MM.1S (cell line): Measurements from ENCODE around the gene ALPG.

Experiments
- DNase-seq: peaks from one replicate; pipeline ENCODE4 v3.0.0-alpha.2; 2015
- H2AFZ ChIP-seq: fragments of 300-600 bp; sonication (generic); 2 replicates; pipeline ENCODE4 v1.6.0; 2016; ENCODE audit warnings: antibody characterized with exemption, low read length
- H3F3A ChIP-seq: fragments of 300-600 bp; sonication (generic); 2 replicates; pipeline ENCODE4 v1.6.1; 2016; ENCODE audit warnings: mild to moderate bottlenecking, antibody characterized with exemption, low read length, moderate library complexity, mixed read lengths; ENCODE audit not compliant: insufficient read depth
- H3K27ac ChIP-seq: fragments of 300-600 bp; sonication (generic); 2 replicates; pipeline ENCODE4 v1.5.1; 2016; ENCODE audit warnings: mild to moderate bottlenecking, low read length
- H3K27me3 ChIP-seq: fragments of 300-600 bp; sonication (generic); replicated peaks from 2 replicates; pipeline ENCODE4 v1.6.0; 2016; ENCODE audit warnings: low read length; ENCODE audit not compliant: insufficient read depth
- H3K36me3 ChIP-seq: fragments of 300-600 bp; sonication (generic); replicated peaks from 2 replicates; pipeline ENCODE4 v1.6.1; 2016; ENCODE audit warnings: mild to moderate bottlenecking, low read length, mixed read lengths; ENCODE audit not compliant: insufficient read depth
- H3K4me1 ChIP-seq: fragments of 300-600 bp; sonication (generic); 2 replicates; pipeline ENCODE4 v1.6.1; 2016; ENCODE audit warnings: low read length, mixed read lengths
- H3K4me2 ChIP-seq: fragments of 300-600 bp; sonication (generic); 2 replicates; pipeline ENCODE4 v1.6.0; 2016; ENCODE audit warnings: low read depth, low read length
- H3K4me3 ChIP-seq: fragments of 300-600 bp; sonication (generic); 2 replicates; pipeline ENCODE4 v1.5.1; 2016; ENCODE audit warnings: low read length, mixed read lengths
- H3K79me2 ChIP-seq: fragments of 300-600 bp; sonication (generic); 2 replicates; pipeline ENCODE4 v1.6.1; 2016; ENCODE audit warnings: mixed run types, low read length, mixed read lengths
- H3K9ac ChIP-seq: fragments of 300-600 bp; sonication (generic); 2 replicates; pipeline ENCODE4 v1.6.1; 2016; ENCODE audit warnings: low read length, mixed read lengths
- H3K9me2 ChIP-seq: fragments of 300-600 bp; sonication (generic); replicated peaks from 2 replicates; pipeline ENCODE4 v1.6.1; 2016; ENCODE audit warnings: mild to moderate bottlenecking, low read length, mixed read lengths; ENCODE audit not compliant: insufficient read depth
- H3K9me3 ChIP-seq: fragments of 300-600 bp; sonication (generic); replicated peaks from 2 replicates; pipeline ENCODE4 v1.6.1; 2016; ENCODE audit warnings: mild to moderate bottlenecking, low read length, mixed read lengths; ENCODE audit not compliant: insufficient read depth
- H4K20me1 ChIP-seq: fragments of 300-600 bp; sonication (generic); 2 replicates; pipeline ENCODE4 v1.6.1; 2016; ENCODE audit warnings: mild to moderate bottlenecking, low read length, moderate library complexity, mixed read lengths; ENCODE audit not compliant: insufficient read depth
- CTCF ChIP-seq: fragments of 300-600 bp; sonication (generic); IDR thresholded peaks from 2 replicates; pipeline ENCODE4 v1.5.1; 2016; ENCODE audit warnings: antibody characterized with exemption, low read length, mixed read lengths
- EZH2 ChIP-seq: fragments of 300-600 bp; sonication (generic); optimal IDR thresholded peaks from 2 replicates; pipeline ENCODE3; 2017; ENCODE audit warnings: low read depth, mild to moderate bottlenecking, antibody characterized with exemption, low read length, mixed read lengths
- EZH2phosphoT487 ChIP-seq: fragments of 300-600 bp; sonication (generic); IDR thresholded peaks from 2 replicates; pipeline ENCODE4 v1.6.1; 2018; ENCODE audit warnings: antibody characterized with exemption, low read length

The ALPG gene

GRCh38 chr2:232376260-232376659 is 30.4 kb upstream of the ALPG start:
- Histone ChIP-seq H3K36me3 (no peaks in the 10 kb centered on the region), H3F3A (no peaks in the 10 kb centered on the region), H3K4me2 (no peak overlapping the region), H3K9me2 (no peaks in the 10 kb centered on the region), H4K20me1 (no peaks in the 10 kb centered on the region), H2AFZ (no peak overlapping the region), H3K79me2 (no peaks in the 10 kb centered on the region), H3K4me3 (no peak overlapping the region), H3K9ac (no peak overlapping the region), H3K27ac (no peak overlapping the region), H3K27me3 (no peaks in the 10 kb centered on the region), H3K9me3 (no peaks in the 10 kb centered on the region), H3K4me1 (no peaks in the 10 kb centered on the region)
- no peak for DNase-seq
- no peak for TF ChIP-seq EZH2
- TF ChIP-seq CTCF: no peak
- no peak for TF ChIP-seq EZH2phosphoT487

- Histone ChIP-seq H3K27me3 (no peaks in the 10 kb centered on the region), H3K4me2 (no peak overlapping the region), H3K4me1 (no peaks in the 10 kb centered on the region), H4K20me1 (no peaks in the 10 kb centered on the region), H3K27ac (no peak overlapping the region), H3K36me3 (no peaks in the 10 kb centered on the region), H3F3A (no peaks in the 10 kb centered on the region), H2AFZ (no peak overlapping the region), H3K79me2 (no peaks in the 10 kb centered on the region), H3K9ac (no peak overlapping the region), H3K9me3 (no peaks in the 10 kb centered on the region), H3K9me2 (no peaks in the 10 kb centered on the region), H3K4me3 (no peak overlapping the region)
- no peak for DNase-seq
- TF ChIP-seq CTCF: no peak
- no peak for TF ChIP-seq EZH2phosphoT487
- no peak for TF ChIP-seq EZH2
Measured at GRCh38 chr2:232376713-232377112, 29.9 kb upstream of the ALPG start.

GRCh38 chr2:232377319-232377718 is 29.3 kb upstream of the ALPG start:
- Histone ChIP-seq H2AFZ (no peak overlapping the region), H3K4me3 (no peak overlapping the region), H3K4me1 (no peaks in the 10 kb centered on the region), H3K9me3 (no peaks in the 10 kb centered on the region), H3K9me2 (no peaks in the 10 kb centered on the region), H3K36me3 (no peaks in the 10 kb centered on the region), H3K27ac (no peak overlapping the region), H3F3A (no peaks in the 10 kb centered on the region), H3K27me3 (no peaks in the 10 kb centered on the region), H3K9ac (no peak overlapping the region), H3K4me2 (no peak overlapping the region), H4K20me1 (no peaks in the 10 kb centered on the region), H3K79me2 (no peaks in the 10 kb centered on the region)
- DNase-seq: no peak
- TF ChIP-seq CTCF (no peak), EZH2 (no peak), EZH2phosphoT487 (no peak)
